Upper lobe of left lung (tissue), 6 donors: ENCODE data around the gene PRL. TPM values are rescaled to one million over a fixed set of nuclear protein-coding genes. Genes with fewer than 3 reads are reported as not detected.

ENCODE experiments used
- ATAC-seq, 2 donors: fragments of 200-7000 bp; cut with Tn5 transposase; one replicate each; pipeline ENCODE4 v1.9.1; 2022; ENCODE audit warnings: mild to moderate bottlenecking in 2 of 2, moderate library complexity in 2 of 2; ENCODE audit not compliant: low FRiP score in 2 of 2
- DNase-seq, 2 donors: peaks; one replicate each; pipeline ENCODE4 v3.0.0-alpha.2; 2019 to 2020
- H3K27ac ChIP-seq, 4 donors: fragments of 200-600 bp; sonication (generic); one replicate each; pipeline ENCODE4 v1.5.1; 2016 to 2019
- H3K27me3 ChIP-seq, 4 donors: fragments of 200-600 bp; sonication (generic); one replicate each; pipeline ENCODE4 v1.5.1; 2017 to 2019
- H3K36me3 ChIP-seq, 4 donors: fragments of 200-600 bp; sonication (generic); one replicate each; pipeline ENCODE4 v1.5.1; 2016 to 2019
- H3K4me1 ChIP-seq, 4 donors: fragments of 200-600 bp; sonication (generic); one replicate each; pipeline ENCODE4 v1.5.1; 2018 to 2019
- H3K4me3 ChIP-seq, 4 donors: fragments of 200-600 bp; sonication (generic); one replicate each; pipeline ENCODE4 v1.5.1; 2017 to 2019; ENCODE audit warnings: mild to moderate bottlenecking in 2 of 4, moderate library complexity in 1 of 4
- H3K9me3 ChIP-seq, 4 donors: fragments of 200-600 bp; sonication (generic); one replicate each; pipeline ENCODE4 v1.5.1; 2018 to 2019
- EP300 ChIP-seq, 4 donors: sonication (generic); formaldehyde crosslinking; IDR thresholded peaks; one replicate each; pipeline ENCODE4 v1.5.1; 2017; ENCODE audit warnings: antibody characterized with exemption in 4 of 4, control low read depth in 2 of 4
- POLR2A ChIP-seq, 4 donors: fragments of 450-650 bp; IDR thresholded peaks; one replicate each; pipeline ENCODE4 v1.5.1; 2016 to 2017; ENCODE audit warnings: antibody characterized with exemption in 4 of 4, mild to moderate bottlenecking in 2 of 4
- POLR2AphosphoS5 ChIP-seq, 2 donors: sonication (generic); formaldehyde crosslinking; IDR thresholded peaks; one replicate each; pipeline ENCODE4 v1.5.1; 2017; ENCODE audit warnings: antibody characterized with exemption in 2 of 2
- WGBS, 2 donors: methylation state at CpG; one replicate each; pipeline ENCODE4 v1.1.5; 2017 to 2018; 5-methylcytosine and 5-hydroxymethylcytosine counted together
- total RNA-seq, 6 donors: library from RNA; depleted of rRNA in 4 of 6; stranded (reverse); fragments of >200 nt in 4 of 6; gene quantifications; one replicate each; pipeline versions ENCODE4 v1.1.0 to v1.2.1, GENCODE V29; 2016 to 2021
- TF ChIP-seq, protein P1 (sequence below), 6 experiments: fragments of 450-650 bp in 4 of 6; fragments of 200-600 bp in 2 of 6; sonication (generic) in 2 of 6; IDR thresholded peaks; one replicate each; pipeline ENCODE4 v1.5.1; 2016 to 2019; ENCODE audit warnings: antibody characterized with exemption in 6 of 6
- donor health status: DM: no; HTN: no; CAD: no; lungs with moderate emphysema.
- donor health status: DM: no; HTN: yes; CAD: no; lungs with severe emphysema.

Gene PRL
- total RNA-seq, 6 donors from 2014 or later: 0.14 TPM; not detected in 5

- Histone ChIP-seq H3K27me3 (no peaks in the 10 kb centered on the region), H3K4me3 (no peak overlapping the region), H3K4me1 (no peaks in the 10 kb centered on the region), H3K27ac (no peak overlapping the region), H3K9me3 (no peaks in the 10 kb centered on the region), H3K36me3 (no peaks in the 10 kb centered on the region)
- 96 to 99% methylated on average over 4 of the region's 4 CpGs for WGBS, 2 donors
- DNase-seq: no peak
- TF ChIP-seq EP300 (IDR thresholded peaks at IDR 0.05): no peak
- no peak for TF ChIP-seq POLR2A (IDR thresholded peaks at IDR 0.05)
- TF ChIP-seq, protein P1, sequence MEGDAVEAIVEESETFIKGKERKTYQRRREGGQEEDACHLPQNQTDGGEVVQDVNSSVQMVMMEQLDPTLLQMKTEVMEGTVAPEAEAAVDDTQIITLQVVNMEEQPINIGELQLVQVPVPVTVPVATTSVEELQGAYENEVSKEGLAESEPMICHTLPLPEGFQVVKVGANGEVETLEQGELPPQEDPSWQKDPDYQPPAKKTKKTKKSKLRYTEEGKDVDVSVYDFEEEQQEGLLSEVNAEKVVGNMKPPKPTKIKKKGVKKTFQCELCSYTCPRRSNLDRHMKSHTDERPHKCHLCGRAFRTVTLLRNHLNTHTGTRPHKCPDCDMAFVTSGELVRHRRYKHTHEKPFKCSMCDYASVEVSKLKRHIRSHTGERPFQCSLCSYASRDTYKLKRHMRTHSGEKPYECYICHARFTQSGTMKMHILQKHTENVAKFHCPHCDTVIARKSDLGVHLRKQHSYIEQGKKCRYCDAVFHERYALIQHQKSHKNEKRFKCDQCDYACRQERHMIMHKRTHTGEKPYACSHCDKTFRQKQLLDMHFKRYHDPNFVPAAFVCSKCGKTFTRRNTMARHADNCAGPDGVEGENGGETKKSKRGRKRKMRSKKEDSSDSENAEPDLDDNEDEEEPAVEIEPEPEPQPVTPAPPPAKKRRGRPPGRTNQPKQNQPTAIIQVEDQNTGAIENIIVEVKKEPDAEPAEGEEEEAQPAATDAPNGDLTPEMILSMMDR (IDR thresholded peaks at IDR 0.05): no peak
- TF ChIP-seq POLR2AphosphoS5 (IDR thresholded peaks at IDR 0.05): no peak
- ATAC-seq: no peak
Observed at GRCh38 chr6:22330941-22331340, 34.1 kb upstream of the PRL start.

DNA sequence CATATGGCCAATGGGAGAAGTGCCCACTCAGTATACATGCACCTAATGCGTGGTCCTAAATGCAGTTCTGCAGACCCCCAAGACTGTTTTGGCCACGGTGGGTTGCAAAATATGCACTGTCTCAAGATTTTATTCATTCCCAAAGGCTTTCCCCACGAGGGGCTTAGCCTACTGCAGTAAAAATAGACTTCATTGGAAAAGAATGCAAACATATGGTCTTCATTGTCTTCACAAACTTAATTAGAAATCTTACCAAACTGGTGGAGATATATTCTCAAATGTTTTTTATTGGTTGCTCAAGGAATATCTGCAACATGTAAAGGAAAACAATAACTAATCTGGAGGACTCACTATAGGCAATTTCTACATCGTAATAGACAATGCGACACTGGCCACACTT is 31.6 kb upstream of the PRL start:
- Histone ChIP-seq H3K36me3 (no peaks in the 10 kb centered on the region), H3K4me1 (no peaks in the 10 kb centered on the region), H3K9me3 (no peaks in the 10 kb centered on the region), H3K27ac (no peak overlapping the region), H3K4me3 (no peak overlapping the region), H3K27me3 (no peaks in the 10 kb centered on the region)
- TF ChIP-seq, protein P1 (IDR thresholded peaks at IDR 0.05): no peak
- no peak for DNase-seq
- no peak for ATAC-seq
- 75 to 86% methylated on average over 5 of the region's 5 CpGs for WGBS, 2 donors

GRCh38 chr6:22327881-22328280 is 31.0 kb upstream of the PRL start:
- Histone ChIP-seq H3K4me3 (no peak overlapping the region), H3K36me3 (no peaks in the 10 kb centered on the region), H3K9me3 (no peaks in the 10 kb centered on the region), H3K27me3 (no peaks in the 10 kb centered on the region), H3K27ac (no peak overlapping the region), H3K4me1 (no peaks in the 10 kb centered on the region)
- ATAC-seq (no peak), DNase-seq (no peak)
- TF ChIP-seq POLR2A (IDR thresholded peaks at IDR 0.05): no peak
- WGBS, 2 donors: 68 to 83% methylated on average over 2 of the region's 2 CpGs

GRCh38 chr6:22326500-22326899 is 29.7 kb upstream of the PRL start:
- ATAC-seq (no peak), DNase-seq (no peak)
- no peaks in the 10 kb centered on the region for H3K27me3 ChIP-seq
- H3K9me3 ChIP-seq: no peaks in the 10 kb centered on the region
- WGBS, 2 donors: 86 to 91% methylated on average over 6 of the region's 6 CpGs
- TF ChIP-seq, protein P1 (IDR thresholded peaks at IDR 0.05): no peak
- TF ChIP-seq POLR2A (IDR thresholded peaks at IDR 0.05) (no peak), POLR2AphosphoS5 (IDR thresholded peaks at IDR 0.05) (no peak), EP300 (IDR thresholded peaks at IDR 0.05) (no peak)
- H3K4me1 ChIP-seq: no peaks in the 10 kb centered on the region
- H3K36me3 ChIP-seq: no peaks in the 10 kb centered on the region
- H3K27ac ChIP-seq: no peak overlapping the region
- no peak overlapping the region for H3K4me3 ChIP-seq

DNA sequence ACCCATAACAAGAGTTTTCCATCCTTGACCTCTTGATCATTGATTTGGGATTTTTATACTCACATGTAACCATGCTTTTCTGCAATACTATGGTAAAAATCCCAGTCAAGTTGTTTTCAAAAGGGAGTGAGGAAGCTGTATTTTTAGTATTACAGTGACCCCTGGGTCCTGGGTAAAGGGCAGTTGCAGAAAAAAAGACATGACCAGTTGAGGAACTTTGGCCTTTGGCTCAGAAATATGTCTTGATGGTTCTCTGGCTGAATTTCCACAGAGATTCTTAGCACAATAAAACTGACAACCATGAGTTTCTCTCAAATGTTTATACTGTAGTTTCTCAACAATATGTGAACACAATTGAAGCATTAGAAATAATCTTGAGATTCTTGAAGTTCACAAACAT is 28.6 kb upstream of the PRL start:
- no peaks in the 10 kb centered on the region for H3K36me3 ChIP-seq
- no peaks in the 10 kb centered on the region for H3K27me3 ChIP-seq
- H3K9me3 ChIP-seq: no peaks in the 10 kb centered on the region
- DNase-seq (no peak), ATAC-seq (no peak)
- TF ChIP-seq, protein P1 (IDR thresholded peaks at IDR 0.05): no peak
- no peak for TF ChIP-seq POLR2A (IDR thresholded peaks at IDR 0.05)
- no peak for TF ChIP-seq EP300 (IDR thresholded peaks at IDR 0.05)
- TF ChIP-seq POLR2AphosphoS5 (IDR thresholded peaks at IDR 0.05): no peak
- no peak overlapping the region for H3K27ac ChIP-seq
- no peak overlapping the region for H3K4me3 ChIP-seq
- no peaks in the 10 kb centered on the region for H3K4me1 ChIP-seq
